Measurements from ENCODE around the gene SRA1.
A peak's percentile ranks its signal among the peaks of the same experiment; 100 is the strongest.

The SRA1 gene

DNA sequence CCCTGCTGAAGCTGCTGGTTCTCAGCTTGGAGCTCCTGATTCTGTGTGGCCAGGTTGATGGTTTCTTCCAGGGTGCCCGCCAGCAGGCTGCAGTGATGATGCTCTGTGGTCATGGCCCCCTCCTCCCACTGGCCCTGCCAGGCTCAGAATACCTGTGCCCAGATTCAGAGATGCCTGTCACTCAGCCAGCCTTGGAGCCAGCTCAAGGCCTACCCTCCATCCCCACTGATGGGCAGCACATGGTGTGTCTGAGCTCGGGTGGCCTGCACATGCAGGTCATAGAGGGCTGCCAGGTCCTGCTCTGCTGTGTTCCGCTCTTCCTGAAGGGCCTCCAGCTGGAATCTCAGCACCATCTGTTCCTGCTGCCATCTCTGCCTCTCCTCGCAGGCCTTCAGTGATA lies 12.8 kb upstream of the SRA1 start:
- DNase-seq (ENCODE audit: low spot score), result no peak
- TF ChIP-seq, protein P1, sequence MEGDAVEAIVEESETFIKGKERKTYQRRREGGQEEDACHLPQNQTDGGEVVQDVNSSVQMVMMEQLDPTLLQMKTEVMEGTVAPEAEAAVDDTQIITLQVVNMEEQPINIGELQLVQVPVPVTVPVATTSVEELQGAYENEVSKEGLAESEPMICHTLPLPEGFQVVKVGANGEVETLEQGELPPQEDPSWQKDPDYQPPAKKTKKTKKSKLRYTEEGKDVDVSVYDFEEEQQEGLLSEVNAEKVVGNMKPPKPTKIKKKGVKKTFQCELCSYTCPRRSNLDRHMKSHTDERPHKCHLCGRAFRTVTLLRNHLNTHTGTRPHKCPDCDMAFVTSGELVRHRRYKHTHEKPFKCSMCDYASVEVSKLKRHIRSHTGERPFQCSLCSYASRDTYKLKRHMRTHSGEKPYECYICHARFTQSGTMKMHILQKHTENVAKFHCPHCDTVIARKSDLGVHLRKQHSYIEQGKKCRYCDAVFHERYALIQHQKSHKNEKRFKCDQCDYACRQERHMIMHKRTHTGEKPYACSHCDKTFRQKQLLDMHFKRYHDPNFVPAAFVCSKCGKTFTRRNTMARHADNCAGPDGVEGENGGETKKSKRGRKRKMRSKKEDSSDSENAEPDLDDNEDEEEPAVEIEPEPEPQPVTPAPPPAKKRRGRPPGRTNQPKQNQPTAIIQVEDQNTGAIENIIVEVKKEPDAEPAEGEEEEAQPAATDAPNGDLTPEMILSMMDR (IDR thresholded peaks at IDR 0.05; ENCODE audit: extremely low read depth, missing control alignments), result no peak

DNA sequence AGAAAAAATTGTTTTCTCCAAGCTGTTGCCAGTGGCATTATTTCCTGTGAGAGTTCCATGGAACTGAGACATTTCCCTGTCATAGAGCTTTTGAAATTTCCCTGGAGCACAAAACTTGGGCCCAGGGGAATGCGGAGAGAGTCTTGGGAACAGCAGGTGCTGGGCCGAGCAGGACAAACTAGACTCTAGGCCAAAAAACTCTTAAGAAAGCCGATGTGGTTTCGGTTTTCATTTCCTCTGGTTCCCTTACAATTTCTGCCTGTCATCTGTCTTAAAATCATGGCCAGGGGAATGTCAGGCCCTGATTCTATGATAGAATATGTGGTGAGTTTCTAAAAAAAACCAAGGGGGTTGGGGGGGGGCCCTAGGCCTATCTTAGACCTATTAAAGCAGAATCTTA lies 11.9 kb upstream of the SRA1 start:
- peak; percentile 45 for DNase-seq (ENCODE audit: low spot score)
- TF ChIP-seq, protein P1 (IDR thresholded peaks at IDR 0.05; ENCODE audit: extremely low read depth, missing control alignments), result no peak

DNA sequence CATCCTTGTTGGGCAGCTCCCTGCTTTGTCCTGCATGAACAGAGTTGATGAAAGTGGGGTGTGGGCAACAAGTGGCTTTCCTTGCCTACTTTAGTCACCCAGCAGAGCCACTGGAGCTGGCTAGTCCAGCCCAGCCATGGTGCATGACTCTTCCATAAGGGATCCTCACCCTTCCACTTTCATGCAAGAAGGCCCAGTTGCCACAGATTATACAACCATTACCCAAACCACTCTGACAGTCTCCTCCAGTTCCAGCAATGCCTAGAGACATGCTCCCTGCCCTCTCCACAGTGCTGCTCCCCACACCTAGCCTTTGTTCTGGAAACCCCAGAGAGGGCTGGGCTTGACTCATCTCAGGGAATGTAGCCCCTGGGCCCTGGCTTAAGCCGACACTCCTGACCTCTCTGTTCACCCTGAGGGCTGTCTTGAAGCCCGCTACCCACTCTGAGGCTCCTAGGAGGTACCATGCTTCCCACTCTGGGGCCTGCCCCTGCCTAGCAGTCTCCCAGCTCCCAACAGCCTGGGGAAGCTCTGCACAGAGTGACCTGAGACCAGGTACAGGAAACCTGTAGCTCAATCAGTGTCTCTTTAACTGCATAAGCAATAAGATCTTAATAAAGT lies 11.3 kb upstream of the SRA1 start:
- TF ChIP-seq, protein P1 (IDR thresholded peaks at IDR 0.05; ENCODE audit: extremely low read depth, missing control alignments), result no peak
- no peak for DNase-seq (ENCODE audit: low spot score)

DNA sequence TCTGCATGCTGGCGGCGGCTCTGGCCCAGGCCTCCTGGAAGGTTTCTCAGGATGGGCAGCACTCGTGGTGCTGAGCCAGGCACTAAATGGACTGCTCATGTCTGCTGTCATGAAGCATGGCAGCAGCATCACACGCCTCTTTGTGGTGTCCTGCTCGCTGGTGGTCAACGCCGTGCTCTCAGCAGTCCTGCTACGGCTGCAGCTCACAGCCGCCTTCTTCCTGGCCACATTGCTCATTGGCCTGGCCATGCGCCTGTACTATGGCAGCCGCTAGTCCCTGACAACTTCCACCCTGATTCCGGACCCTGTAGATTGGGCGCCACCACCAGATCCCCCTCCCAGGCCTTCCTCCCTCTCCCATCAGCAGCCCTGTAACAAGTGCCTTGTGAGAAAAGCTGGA lies 10.6 kb upstream of the SRA1 start:
- no peak for DNase-seq (ENCODE audit: low spot score)
- TF ChIP-seq, protein P1 (IDR thresholded peaks at IDR 0.05; ENCODE audit: extremely low read depth, missing control alignments), result no peak

DNA sequence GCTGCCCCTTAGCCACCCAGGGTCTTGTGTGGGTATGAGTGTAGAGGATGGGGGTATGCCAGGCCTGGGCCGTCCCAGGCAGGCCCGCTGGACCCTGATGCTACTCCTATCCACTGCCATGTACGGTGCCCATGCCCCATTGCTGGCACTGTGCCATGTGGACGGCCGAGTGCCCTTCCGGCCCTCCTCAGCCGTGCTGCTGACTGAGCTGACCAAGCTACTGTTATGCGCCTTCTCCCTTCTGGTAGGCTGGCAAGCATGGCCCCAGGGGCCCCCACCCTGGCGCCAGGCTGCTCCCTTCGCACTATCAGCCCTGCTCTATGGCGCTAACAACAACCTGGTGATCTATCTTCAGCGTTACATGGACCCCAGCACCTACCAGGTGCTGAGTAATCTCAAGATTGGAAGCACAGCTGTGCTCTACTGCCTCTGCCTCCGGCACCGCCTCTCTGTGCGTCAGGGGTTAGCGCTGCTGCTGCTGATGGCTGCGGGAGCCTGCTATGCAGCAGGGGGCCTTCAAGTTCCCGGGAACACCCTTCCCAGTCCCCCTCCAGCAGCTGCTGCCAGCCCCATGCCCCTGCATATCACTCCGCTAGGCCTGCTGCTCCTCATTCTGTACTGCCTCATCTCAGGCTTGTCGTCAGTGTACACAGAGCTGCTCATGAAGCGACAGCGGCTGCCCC lies 10.0 kb upstream of the SRA1 start:
- DNase-seq (ENCODE audit: low spot score), result no peak
- TF ChIP-seq, protein P1 (IDR thresholded peaks at IDR 0.05; ENCODE audit: extremely low read depth, missing control alignments), result no peak

DNA sequence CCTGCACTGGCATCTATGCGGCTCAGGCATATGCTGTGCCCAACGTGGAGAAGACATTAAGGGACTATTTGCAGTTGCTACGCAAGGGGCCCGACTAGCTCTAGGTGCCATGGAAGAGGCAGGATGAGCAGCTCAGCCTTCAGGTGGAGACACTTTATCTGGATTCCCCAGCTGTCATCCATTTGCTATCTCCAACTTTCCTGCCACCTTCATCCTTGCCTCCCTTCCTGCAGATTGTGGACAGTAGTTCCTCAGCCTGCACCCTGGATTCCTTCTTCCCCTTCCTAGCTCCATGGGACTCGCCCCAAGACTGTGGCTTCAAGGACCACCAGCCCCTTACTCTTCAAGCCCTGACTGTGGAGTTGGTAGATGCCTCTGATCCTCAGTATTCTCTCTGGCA lies 9.4 kb upstream of the SRA1 start:
- DNase-seq (ENCODE audit: low spot score), result no peak
- TF ChIP-seq, protein P1 (IDR thresholded peaks at IDR 0.05; ENCODE audit: extremely low read depth, missing control alignments), result no peak

DNA sequence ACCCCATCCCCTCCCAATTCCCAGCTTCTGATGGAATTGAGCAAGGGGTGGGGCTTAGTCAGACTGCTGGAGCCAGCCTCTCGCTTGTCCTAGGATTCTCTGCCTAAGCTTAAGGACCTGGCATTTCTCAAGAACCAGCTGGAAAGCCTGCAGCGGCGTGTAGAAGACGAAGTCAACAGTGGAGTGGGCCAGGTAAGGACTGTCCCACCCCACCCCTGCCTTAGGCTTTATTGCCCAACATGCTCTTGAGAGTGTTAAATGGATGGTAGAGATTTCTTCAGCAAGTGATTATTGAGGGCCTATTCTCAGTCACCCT lies 8.5 kb upstream of the SRA1 start:
- TF ChIP-seq, protein P1 (IDR thresholded peaks at IDR 0.05; ENCODE audit: extremely low read depth, missing control alignments), result no peak
- no peak for DNase-seq (ENCODE audit: low spot score)

Data from GM20000 (cell line).